PC-9 (cell line): Measurements from ENCODE around the gene PTPN22. TPM values are rescaled to one million over a fixed set of nuclear protein-coding genes. Genes with fewer than 3 reads are reported as not detected.

Source experiments
- BruUV-seq: library from RNA; stranded (reverse); fragments of 400-500 nt; replicated peaks from 2 replicates; lab custom pipeline; 2021; lab: Mats Ljungman, UMichigan
- CTCF ChIA-PET: fragments of 300-600 bp; sonication (Branson Sonifier 250); formaldehyde crosslinking; loops from one replicate; lab custom pipeline; 2022; ENCODE audit warnings: antibody characterized with exemption; lab: Charles Lee
- POLR2A ChIA-PET: fragments of 300-600 bp; sonication (Branson Sonifier 250); formaldehyde crosslinking; loops from one replicate; lab custom pipeline; 2022; ENCODE audit warnings: antibody characterized with exemption; ENCODE audit not compliant: unreplicated experiment; lab: Charles Lee
- DNase-seq, 2 experiments: peaks; one replicate each; pipeline versions ENCODE4 v3.0.0 to v3.0.0-alpha.2; 2015 to 2022; ENCODE audit warnings: mixed read lengths in 1 of 2
- H2AFZ ChIP-seq: fragments of 200-600 bp; sonication (generic); 2 replicates; pipeline ENCODE4 v1.8.1; 2017; ENCODE audit warnings: antibody characterized with exemption
- H3F3A ChIP-seq: fragments of 200-600 bp; sonication (generic); 2 replicates; pipeline ENCODE4 v1.8.1; 2017; ENCODE audit warnings: antibody characterized with exemption, mild to moderate bottlenecking, low read depth; ENCODE audit not compliant: insufficient read depth
- H3K27ac ChIP-seq: fragments of 200-600 bp; sonication (generic); 2 replicates; pipeline ENCODE4 v1.6.1; 2016; ENCODE audit warnings: mixed run types
- H3K27me3 ChIP-seq: fragments of 200-600 bp; sonication (generic); 2 replicates; pipeline ENCODE4 v1.6.1; 2016; ENCODE audit warnings: low read depth, mixed run types; ENCODE audit not compliant: insufficient read depth
- H3K36me3 ChIP-seq: fragments of 200-600 bp; sonication (generic); 2 replicates; pipeline ENCODE4 v1.6.1; 2016; ENCODE audit warnings: low read depth, mixed run types
- H3K4me1 ChIP-seq: fragments of 200-600 bp; sonication (generic); replicated peaks from 2 replicates; pipeline ENCODE4 v1.6.1; 2016; ENCODE audit warnings: mixed run types; ENCODE audit not compliant: insufficient read depth
- H3K4me2 ChIP-seq: fragments of 200-600 bp; sonication (generic); 2 replicates; pipeline ENCODE4 v1.6.1; 2017; ENCODE audit warnings: mixed run types
- H3K4me3 ChIP-seq: fragments of 200-600 bp; sonication (generic); 2 replicates; pipeline ENCODE4 v1.6.1; 2016; ENCODE audit warnings: mixed run types
- H3K79me2 ChIP-seq: fragments of 200-600 bp; sonication (generic); 2 replicates; pipeline ENCODE4 v1.6.1; 2017; ENCODE audit warnings: low read depth, mixed run types
- H3K9me2 ChIP-seq: fragments of 200-600 bp; sonication (generic); 2 replicates; pipeline ENCODE4 v1.8.1; 2017; ENCODE audit warnings: mild to moderate bottlenecking; ENCODE audit not compliant: insufficient read depth
- H3K9me3 ChIP-seq: fragments of 200-600 bp; sonication (generic); 2 replicates; pipeline ENCODE4 v1.8.1; 2016; ENCODE audit warnings: low read depth; ENCODE audit not compliant: insufficient read depth
- H4K20me1 ChIP-seq: fragments of 200-600 bp; sonication (generic); 2 replicates; pipeline ENCODE4 v1.8.1; 2017; ENCODE audit not compliant: insufficient read depth
- EZH2 ChIP-seq: fragments of 200-600 bp; sonication (generic); IDR thresholded peaks from 2 replicates; pipeline ENCODE4 v1.8.0; 2017; ENCODE audit warnings: antibody characterized with exemption, low read depth
- intact Hi-C: fragments of 100-400 bp; cut with micrococcal nuclease; formaldehyde crosslinking; loops from one replicate; pipeline ENCODE4 v1.10.0; 2022; ENCODE audit not compliant: unreplicated experiment
- total RNA-seq: library from RNA; stranded (reverse); gene quantifications from 2 replicates; pipeline ENCODE4 v1.2.3, GENCODE V29; 2021
- TF ChIP-seq, protein P1 (sequence below): fragments of 200-600 bp; sonication (generic); conservative IDR thresholded peaks from 2 replicates; pipeline ENCODE4 v1.6.1; 2017; ENCODE audit warnings: mixed run types, antibody characterized with exemption, mild to moderate bottlenecking, moderate library complexity

The PTPN22 gene
- total RNA-seq, 1 experiment from 2014 or later = 0.11 TPM

- no peak overlapping the region for H3K4me3 ChIP-seq
- H3K36me3 ChIP-seq = 0 out of 2 replicates have a peak, but pooled peaks cover 4% of the 10 kb centered on the region
- H3K9me3 ChIP-seq = no peaks in the 10 kb centered on the region
- H3K9me2 ChIP-seq = no peaks in the 10 kb centered on the region
- no peak overlapping the region for H2AFZ ChIP-seq
- peaks cover 55% of the 10 kb centered on the region for H3K79me2 ChIP-seq
- H3K27me3 ChIP-seq = no peaks in the 10 kb centered on the region
- DNase-seq = no peak
- H3K27ac ChIP-seq = no peak overlapping the region
- TF ChIP-seq, protein P1, sequence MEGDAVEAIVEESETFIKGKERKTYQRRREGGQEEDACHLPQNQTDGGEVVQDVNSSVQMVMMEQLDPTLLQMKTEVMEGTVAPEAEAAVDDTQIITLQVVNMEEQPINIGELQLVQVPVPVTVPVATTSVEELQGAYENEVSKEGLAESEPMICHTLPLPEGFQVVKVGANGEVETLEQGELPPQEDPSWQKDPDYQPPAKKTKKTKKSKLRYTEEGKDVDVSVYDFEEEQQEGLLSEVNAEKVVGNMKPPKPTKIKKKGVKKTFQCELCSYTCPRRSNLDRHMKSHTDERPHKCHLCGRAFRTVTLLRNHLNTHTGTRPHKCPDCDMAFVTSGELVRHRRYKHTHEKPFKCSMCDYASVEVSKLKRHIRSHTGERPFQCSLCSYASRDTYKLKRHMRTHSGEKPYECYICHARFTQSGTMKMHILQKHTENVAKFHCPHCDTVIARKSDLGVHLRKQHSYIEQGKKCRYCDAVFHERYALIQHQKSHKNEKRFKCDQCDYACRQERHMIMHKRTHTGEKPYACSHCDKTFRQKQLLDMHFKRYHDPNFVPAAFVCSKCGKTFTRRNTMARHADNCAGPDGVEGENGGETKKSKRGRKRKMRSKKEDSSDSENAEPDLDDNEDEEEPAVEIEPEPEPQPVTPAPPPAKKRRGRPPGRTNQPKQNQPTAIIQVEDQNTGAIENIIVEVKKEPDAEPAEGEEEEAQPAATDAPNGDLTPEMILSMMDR = no peak
- TF ChIP-seq EZH2 = no peak
- H3F3A ChIP-seq = peaks cover 6% of the 10 kb centered on the region
- ChIA-PET POLR2A (interaction anchor here (0.5 kb wide), 1 partner anchor 1395 kb away, joined by 3 read pairs; no protein-coding TSS in a partner anchor), CTCF (no interaction called here)
- peaks cover 6% of the 10 kb centered on the region for H4K20me1 ChIP-seq
- intact Hi-C loops = no loop called here
- BruUV-seq = no TSS peak
- peaks cover 19% of the 10 kb centered on the region for H3K4me1 ChIP-seq
- H3K4me2 ChIP-seq = no peak overlapping the region
Observed at GRCh38 chr1:113788802-113789201, 82.7 kb downstream of the PTPN22 start.

DNA sequence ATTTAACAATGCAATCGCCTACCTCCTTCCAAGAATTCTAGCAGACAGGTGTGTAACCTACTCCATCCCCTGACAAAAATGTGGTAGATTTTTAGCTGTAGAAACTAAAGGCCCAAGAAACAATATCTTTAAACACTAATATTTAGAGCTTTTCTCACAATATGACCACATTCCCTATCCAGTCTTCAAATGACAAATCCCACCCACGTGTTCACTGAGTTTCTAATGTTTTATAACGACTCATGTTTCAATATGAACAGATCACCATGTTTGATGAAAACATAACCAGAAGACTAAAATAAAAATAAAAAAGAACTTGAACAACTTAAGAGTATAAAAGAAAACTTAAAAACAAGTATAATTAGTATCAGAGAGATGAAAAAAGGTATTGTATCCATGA lies 83.8 kb downstream of the PTPN22 start:
- Histone ChIP-seq H3K4me3 (no peak overlapping the region), H3K4me1 (peaks cover 21% of the 10 kb centered on the region), H2AFZ (no peak overlapping the region), H3K4me2 (no peak overlapping the region), H3F3A (peaks cover 6% of the 10 kb centered on the region), H3K79me2 (peaks cover 64% of the 10 kb centered on the region), H3K36me3 (0 out of 2 replicates have a peak, but pooled peaks cover 4% of the 10 kb centered on the region), H3K9me3 (no peaks in the 10 kb centered on the region), H3K27ac (no peak overlapping the region), H3K9me2 (no peaks in the 10 kb centered on the region), H4K20me1 (peaks cover 6% of the 10 kb centered on the region), H3K27me3 (no peaks in the 10 kb centered on the region)
- no TSS peak for BruUV-seq
- POLR2A ChIA-PET = no interaction called here
- no peak for TF ChIP-seq EZH2
- TF ChIP-seq, protein P1 = no peak
- intact Hi-C loops = no loop called here
- CTCF ChIA-PET = no interaction called here
- no peak for DNase-seq

DNA sequence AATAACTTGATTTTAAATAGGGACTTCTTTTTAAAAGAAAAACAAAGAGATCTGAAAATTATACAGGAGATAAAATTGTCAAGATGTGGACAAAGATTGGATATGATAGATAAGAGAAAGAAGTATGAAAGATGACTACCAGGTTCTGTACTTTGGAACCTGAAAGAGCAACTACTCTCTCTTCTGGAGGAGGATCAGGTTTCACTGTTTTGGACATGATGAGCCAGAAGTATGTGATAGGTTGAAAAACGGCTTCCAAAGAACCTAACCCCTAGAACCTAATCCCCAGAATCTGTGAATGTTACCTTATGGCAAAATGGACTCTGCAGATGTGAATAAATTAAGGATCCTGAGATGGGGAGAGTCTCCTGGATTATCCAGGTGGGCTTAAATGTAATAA lies 85.4 kb downstream of the PTPN22 start:
- ChIA-PET CTCF (no interaction called here), POLR2A (no interaction called here)
- peaks cover 6% of the 10 kb centered on the region for H3F3A ChIP-seq
- no peaks in the 10 kb centered on the region for H3K9me2 ChIP-seq
- H3K79me2 ChIP-seq = peaks cover 80% of the 10 kb centered on the region
- no TSS peak for BruUV-seq
- H3K36me3 ChIP-seq = 0 out of 2 replicates have a peak, but pooled peaks cover 4% of the 10 kb centered on the region
- H3K27ac ChIP-seq = no peak overlapping the region
- intact Hi-C loops = no loop called here
- no peak overlapping the region for H3K4me3 ChIP-seq
- TF ChIP-seq, protein P1 = no peak
- TF ChIP-seq EZH2 = no peak
- peaks cover 16% of the 10 kb centered on the region for H4K20me1 ChIP-seq
- H3K27me3 ChIP-seq = no peaks in the 10 kb centered on the region
- no peak overlapping the region for H2AFZ ChIP-seq
- H3K4me1 ChIP-seq = peaks cover 21% of the 10 kb centered on the region
- no peak overlapping the region for H3K4me2 ChIP-seq
- no peaks in the 10 kb centered on the region for H3K9me3 ChIP-seq
- DNase-seq = no peak
